BE2C (cell line): Measurements from ENCODE around the gene JARID2.

ENCODE experiments used
- DNase-seq: peaks from one replicate; pipeline ENCODE4 v3.0.0-alpha.2; 2020
- H3K27me3 ChIP-seq: fragments of 250-450 bp; sonication (Bioruptor Pico); 2 replicates; pipeline ENCODE4 v1.5.1; 2020; ENCODE audit warnings: mild to moderate bottlenecking
- H3K36me3 ChIP-seq: fragments of 250-450 bp; sonication (Bioruptor Pico); 2 replicates; pipeline ENCODE4 v1.5.1; 2020; ENCODE audit warnings: mild to moderate bottlenecking
- H3K4me1 ChIP-seq: fragments of 250-450 bp; sonication (Bioruptor Pico); 2 replicates; pipeline ENCODE4 v1.5.1; 2020
- H3K4me3 ChIP-seq: 2 replicates; pipeline ENCODE4 v1.5.1; 2011; ENCODE audit warnings: low read depth, low read length
- H3K9me3 ChIP-seq: fragments of 250-450 bp; sonication (Bioruptor Pico); 2 replicates; pipeline ENCODE4 v1.5.1; 2020
- TF ChIP-seq, protein P1 (sequence below): IDR thresholded peaks from 2 replicates; pipeline ENCODE4 v1.5.1; 2012; ENCODE audit warnings: mild to moderate bottlenecking, low read depth, low read length

JARID2 gene

DNA sequence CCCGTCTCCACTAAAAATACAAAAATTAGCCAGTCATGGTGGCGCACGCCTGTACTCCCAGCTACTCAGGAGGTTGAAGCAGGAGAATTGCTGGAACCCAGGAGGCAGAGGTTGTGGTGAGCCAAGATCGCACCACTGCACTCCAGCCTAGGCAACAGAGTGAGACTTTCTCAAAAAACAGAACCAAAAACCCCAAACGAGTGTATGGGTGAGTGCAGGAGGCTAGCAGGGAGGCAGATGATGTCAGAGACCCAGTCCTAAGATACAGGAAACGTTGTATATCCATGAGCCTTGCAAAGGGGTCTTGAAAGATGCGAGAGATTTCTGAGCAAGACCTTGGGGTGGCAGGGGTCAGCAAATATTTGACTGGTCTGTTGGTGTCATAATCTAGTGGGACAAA lies 136.2 kb downstream of the JARID2 start:
- Histone ChIP-seq H3K9me3 (no peaks in the 10 kb centered on the region), H3K36me3 (no peaks in the 10 kb centered on the region; the same call in 1 of the 2 replicates), H3K4me1 (peaks cover 33% of the 10 kb centered on the region), H3K27me3 (no peaks in the 10 kb centered on the region), H3K4me3 (no peak overlapping the region)
- DNase-seq, result no peak
- TF ChIP-seq, protein P1, sequence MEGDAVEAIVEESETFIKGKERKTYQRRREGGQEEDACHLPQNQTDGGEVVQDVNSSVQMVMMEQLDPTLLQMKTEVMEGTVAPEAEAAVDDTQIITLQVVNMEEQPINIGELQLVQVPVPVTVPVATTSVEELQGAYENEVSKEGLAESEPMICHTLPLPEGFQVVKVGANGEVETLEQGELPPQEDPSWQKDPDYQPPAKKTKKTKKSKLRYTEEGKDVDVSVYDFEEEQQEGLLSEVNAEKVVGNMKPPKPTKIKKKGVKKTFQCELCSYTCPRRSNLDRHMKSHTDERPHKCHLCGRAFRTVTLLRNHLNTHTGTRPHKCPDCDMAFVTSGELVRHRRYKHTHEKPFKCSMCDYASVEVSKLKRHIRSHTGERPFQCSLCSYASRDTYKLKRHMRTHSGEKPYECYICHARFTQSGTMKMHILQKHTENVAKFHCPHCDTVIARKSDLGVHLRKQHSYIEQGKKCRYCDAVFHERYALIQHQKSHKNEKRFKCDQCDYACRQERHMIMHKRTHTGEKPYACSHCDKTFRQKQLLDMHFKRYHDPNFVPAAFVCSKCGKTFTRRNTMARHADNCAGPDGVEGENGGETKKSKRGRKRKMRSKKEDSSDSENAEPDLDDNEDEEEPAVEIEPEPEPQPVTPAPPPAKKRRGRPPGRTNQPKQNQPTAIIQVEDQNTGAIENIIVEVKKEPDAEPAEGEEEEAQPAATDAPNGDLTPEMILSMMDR, result no peak

DNA sequence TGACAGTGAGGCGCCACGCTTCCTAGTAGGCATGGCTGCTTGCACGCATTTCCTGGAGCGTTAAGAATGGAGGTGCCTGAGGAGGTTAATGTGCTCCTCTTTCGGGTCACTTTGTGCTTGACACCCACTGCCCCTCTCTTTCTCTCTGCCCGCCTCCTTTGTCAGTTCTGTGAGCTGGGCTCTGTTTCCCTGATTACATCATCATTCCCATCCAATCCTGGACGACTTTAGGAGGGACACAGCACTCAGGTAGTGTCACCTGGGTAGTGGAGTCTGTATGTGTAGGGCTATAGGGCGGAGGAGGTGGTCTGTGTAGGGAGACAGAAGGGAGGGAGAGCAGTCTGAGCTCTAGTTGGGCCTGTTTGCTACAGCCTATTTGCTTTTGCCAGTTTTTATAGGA lies 136.8 kb downstream of the JARID2 start:
- DNase-seq, result no peak
- H3K4me1 ChIP-seq, result peaks cover 40% of the 10 kb centered on the region
- TF ChIP-seq, protein P1, result no peak
- no peak overlapping the region for H3K4me3 ChIP-seq
- H3K36me3 ChIP-seq, result no peaks in the 10 kb centered on the region
- no peaks in the 10 kb centered on the region for H3K9me3 ChIP-seq
- H3K27me3 ChIP-seq, result no peaks in the 10 kb centered on the region

DNA sequence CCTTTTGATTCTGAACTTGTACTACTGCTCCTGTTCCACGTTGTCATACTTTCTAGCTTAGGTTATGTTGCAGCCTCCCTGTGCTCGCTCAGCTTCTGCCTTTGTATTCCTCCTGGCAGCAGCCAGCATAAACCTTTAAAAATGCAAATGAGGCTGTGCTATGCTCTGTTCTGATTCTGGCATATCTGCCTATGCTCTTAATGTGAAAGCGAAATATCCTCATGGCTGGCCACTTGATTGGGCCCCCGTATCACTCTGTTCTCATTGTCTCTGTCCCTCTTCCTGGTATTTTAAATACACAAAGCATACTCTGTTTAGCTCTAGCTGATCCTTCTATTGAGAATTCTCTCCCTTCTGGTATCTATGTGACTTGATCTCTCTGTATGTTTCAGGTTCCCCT lies 139.0 kb downstream of the JARID2 start:
- peaks cover 34% of the 10 kb centered on the region for H3K4me1 ChIP-seq
- no peaks in the 10 kb centered on the region for H3K9me3 ChIP-seq
- TF ChIP-seq, protein P1, result no peak
- no peaks in the 10 kb centered on the region for H3K36me3 ChIP-seq
- no peaks in the 10 kb centered on the region for H3K27me3 ChIP-seq
- no peak overlapping the region for H3K4me3 ChIP-seq
- DNase-seq, result no peak

DNA sequence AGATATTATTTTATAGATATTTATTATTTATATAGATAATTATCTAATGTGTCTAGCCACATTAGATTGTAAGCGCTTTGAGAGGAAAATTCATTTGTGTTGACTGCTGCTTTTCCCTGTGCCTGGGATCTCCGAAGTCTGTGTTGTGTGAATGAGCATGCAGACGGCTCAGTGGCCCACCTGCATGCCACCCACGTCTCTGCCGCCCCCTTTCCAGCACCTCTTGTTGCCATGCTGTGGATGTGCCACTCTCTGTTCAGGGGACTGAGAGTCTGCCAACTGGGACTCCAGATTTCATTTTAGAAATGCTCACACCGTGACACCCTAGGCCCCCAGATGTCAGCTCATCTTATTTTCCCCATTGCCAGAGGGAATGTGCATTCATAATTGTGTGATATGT lies 139.7 kb downstream of the JARID2 start:
- H3K4me1 ChIP-seq, result peaks cover 40% of the 10 kb centered on the region
- no peaks in the 10 kb centered on the region for H3K36me3 ChIP-seq
- no peaks in the 10 kb centered on the region for H3K27me3 ChIP-seq
- TF ChIP-seq, protein P1, result no peak
- H3K9me3 ChIP-seq, result no peaks in the 10 kb centered on the region
- no peak for DNase-seq
- no peak overlapping the region for H3K4me3 ChIP-seq

DNA sequence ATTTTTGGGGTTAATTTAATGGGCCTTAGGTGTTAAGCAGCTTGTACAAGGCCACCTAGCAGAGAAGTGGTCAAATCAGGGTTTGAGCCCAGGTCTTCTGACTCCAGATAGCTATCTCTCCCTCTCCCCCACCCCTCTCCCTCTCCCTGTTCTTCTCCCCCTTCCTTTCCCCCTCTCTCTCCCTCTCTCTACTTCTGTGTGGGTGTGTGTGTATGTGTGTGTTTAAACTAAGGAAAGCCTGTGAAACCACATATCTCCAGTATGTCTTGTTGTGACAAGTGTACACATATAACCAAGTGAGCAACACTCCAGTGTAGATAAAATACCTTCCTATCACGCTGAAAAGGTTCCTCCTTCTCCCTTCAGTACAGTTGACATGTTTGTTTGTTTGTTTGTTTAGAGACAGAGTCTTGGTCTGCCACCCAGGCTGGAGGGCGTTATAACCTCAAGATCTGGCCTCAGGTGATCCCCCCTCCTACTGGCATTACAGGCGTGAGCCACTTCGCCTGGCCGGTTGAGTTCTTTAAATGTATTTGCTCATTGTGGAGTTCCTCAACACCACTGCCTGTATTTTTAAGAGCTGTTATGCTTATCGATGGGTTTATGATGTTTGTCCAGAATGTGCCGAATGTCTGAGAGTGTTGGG lies 140.4 kb downstream of the JARID2 start:
- Histone ChIP-seq H3K4me3 (no peak overlapping the region), H3K4me1 (peaks cover 45% of the 10 kb centered on the region), H3K27me3 (no peaks in the 10 kb centered on the region), H3K9me3 (no peaks in the 10 kb centered on the region), H3K36me3 (no peaks in the 10 kb centered on the region)
- TF ChIP-seq, protein P1, result no peak
- no peak for DNase-seq

DNA sequence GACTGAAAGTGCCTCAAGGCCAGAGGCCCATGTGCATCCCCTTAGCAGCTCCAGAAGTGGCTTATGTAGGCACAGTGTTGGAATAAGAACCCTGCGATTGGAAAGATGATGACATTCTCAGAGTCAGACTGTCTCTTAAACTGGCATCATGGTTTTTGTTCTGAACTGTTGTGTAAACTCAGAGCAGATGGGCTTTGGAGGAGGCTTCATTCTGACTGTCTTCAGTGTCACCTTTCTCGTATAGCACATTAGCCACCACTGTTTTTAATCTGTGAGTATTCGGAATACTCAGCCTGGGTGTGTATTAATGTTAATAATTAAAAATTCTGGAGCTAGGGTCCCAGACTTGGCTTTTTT lies 140.9 kb downstream of the JARID2 start:
- DNase-seq, result no peak
- TF ChIP-seq, protein P1, result no peak
- Histone ChIP-seq H3K36me3 (no peaks in the 10 kb centered on the region), H3K4me1 (peaks cover 47% of the 10 kb centered on the region), H3K27me3 (no peaks in the 10 kb centered on the region), H3K9me3 (no peaks in the 10 kb centered on the region), H3K4me3 (no peak overlapping the region)
